ENCODE measurements around the gene EPHA7.
A peak's percentile ranks its signal among the peaks of the same experiment; 100 is the strongest.

EPHA7 gene

DNA sequence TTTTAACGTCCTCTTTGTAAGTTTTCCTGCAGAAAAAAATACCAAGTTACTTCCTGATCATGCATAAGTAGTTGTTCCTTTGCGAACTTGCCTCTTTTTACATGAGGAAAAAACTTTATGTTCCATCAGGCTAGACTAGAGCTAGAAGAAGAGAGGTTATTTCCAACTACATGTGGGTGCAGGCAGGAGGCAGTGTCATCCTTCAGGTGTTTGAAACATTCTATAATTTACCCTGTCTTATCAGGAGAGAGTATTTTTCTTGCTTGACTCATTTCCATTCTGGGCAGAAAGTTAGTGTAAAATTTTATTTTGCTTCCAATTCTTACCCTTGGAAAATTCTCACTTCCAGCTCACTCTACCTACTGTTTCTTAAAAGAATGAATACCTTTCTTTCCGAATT, 28.5 kb upstream of the EPHA7 start:
- Histone ChIP-seq H3K9me3 (ENCODE audit: control insufficient read depth, low read length) (no peaks in the 10 kb centered on the region), H2AFZ (no peak overlapping the region), H3K4me2 (ENCODE audit: low read length) (no peak overlapping the region), H3K79me2 (no peaks in the 10 kb centered on the region), H3K9ac (no peak overlapping the region), H3K27me3 (ENCODE audit: control insufficient read depth, insufficient read depth, low read length) (no peaks in the 10 kb centered on the region), H3K4me1 (no peaks in the 10 kb centered on the region), H3K4me3 (ENCODE audit: low read depth, low read length) (no peak overlapping the region), H3K27ac (no peak overlapping the region), H3K36me3 (ENCODE audit: control insufficient read depth, insufficient read depth, low read length) (no peaks in the 10 kb centered on the region)
- peak; percentile 8 for TF ChIP-seq CTCF (IDR thresholded peaks at IDR 0.05)

GRCh38 chr6:93437491-93437890, 18.1 kb upstream of the EPHA7 start:
- H3K79me2 ChIP-seq, result no peaks in the 10 kb centered on the region
- no peaks in the 10 kb centered on the region for H3K36me3 ChIP-seq (ENCODE audit: control insufficient read depth, insufficient read depth, low read length)
- H3K4me1 ChIP-seq, result no peaks in the 10 kb centered on the region
- H3K4me3 ChIP-seq (ENCODE audit: low read depth, low read length), result no peak overlapping the region
- H3K4me2 ChIP-seq (ENCODE audit: low read length), result no peak overlapping the region
- H3K9ac ChIP-seq, result no peak overlapping the region
- H2AFZ ChIP-seq, result no peak overlapping the region
- no peaks in the 10 kb centered on the region for H3K27me3 ChIP-seq (ENCODE audit: control insufficient read depth, insufficient read depth, low read length)
- no peak overlapping the region for H3K27ac ChIP-seq
- TF ChIP-seq CTCF (IDR thresholded peaks at IDR 0.05), result no peak
- H3K9me3 ChIP-seq (ENCODE audit: control insufficient read depth, low read length), result no peaks in the 10 kb centered on the region

- Histone ChIP-seq H3K36me3 (ENCODE audit: control insufficient read depth, insufficient read depth, low read length) (no peaks in the 10 kb centered on the region), H3K4me2 (ENCODE audit: low read length) (no peak overlapping the region), H3K4me1 (no peaks in the 10 kb centered on the region), H3K79me2 (no peaks in the 10 kb centered on the region), H3K9me3 (ENCODE audit: control insufficient read depth, low read length) (no peaks in the 10 kb centered on the region), H3K4me3 (ENCODE audit: low read depth, low read length) (no peak overlapping the region), H3K9ac (no peak overlapping the region), H3K27me3 (ENCODE audit: control insufficient read depth, insufficient read depth, low read length) (no peaks in the 10 kb centered on the region), H2AFZ (no peak overlapping the region), H3K27ac (no peak overlapping the region)
- no peak for TF ChIP-seq CTCF (IDR thresholded peaks at IDR 0.05)
Measured at GRCh38 chr6:93433592-93433991, 14.2 kb upstream of the EPHA7 start.

DNA sequence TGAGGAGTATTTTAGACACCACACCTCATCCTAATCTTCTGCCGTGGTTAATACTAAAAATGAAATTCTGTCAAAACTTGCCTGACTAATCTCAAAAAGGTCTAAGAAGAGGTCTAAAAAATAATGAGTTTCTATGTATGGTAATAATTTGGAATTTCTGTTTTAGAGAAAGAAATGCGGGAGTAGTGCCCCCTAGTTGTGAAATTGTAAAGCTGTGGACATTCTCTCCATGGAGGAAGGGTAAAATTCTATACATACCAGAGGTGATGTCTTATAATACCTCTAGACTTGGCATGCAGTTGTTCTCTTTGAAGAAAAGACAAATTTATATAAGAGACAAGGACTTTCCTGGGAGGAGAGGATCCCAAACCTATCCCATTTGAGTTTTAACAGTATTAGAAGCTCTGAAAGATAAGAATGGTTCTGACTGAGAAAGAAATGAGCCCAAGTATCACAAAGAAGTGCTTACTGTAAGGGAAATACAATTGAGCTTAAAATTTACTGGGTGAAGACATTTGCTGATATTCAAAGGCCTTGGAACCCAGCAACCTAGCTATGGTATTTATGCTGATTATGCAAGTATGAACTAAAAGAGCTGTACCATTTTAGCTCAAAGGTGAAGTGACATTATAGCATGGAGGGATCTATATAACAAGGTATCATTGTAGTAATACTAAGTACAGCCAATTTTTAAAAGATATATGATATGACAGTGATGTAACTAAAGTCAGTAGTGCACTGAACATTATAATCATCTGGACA, 5.1 kb upstream of the EPHA7 start:
- Histone ChIP-seq H3K4me2 (ENCODE audit: low read length) (no peak overlapping the region), H3K27me3 (ENCODE audit: control insufficient read depth, insufficient read depth, low read length) (no peaks in the 10 kb centered on the region), H2AFZ (peak overlapping the region; percentile 42), H3K4me3 (ENCODE audit: low read depth, low read length) (no peak overlapping the region), H3K27ac (no peak overlapping the region), H3K9me3 (ENCODE audit: control insufficient read depth, low read length) (no peaks in the 10 kb centered on the region), H3K4me1 (peaks cover 8% of the 10 kb centered on the region), H3K79me2 (peaks cover 21% of the 10 kb centered on the region), H3K9ac (no peak overlapping the region), H3K36me3 (ENCODE audit: control insufficient read depth, insufficient read depth, low read length) (no peaks in the 10 kb centered on the region)
- peak; percentile 47 for TF ChIP-seq CTCF (IDR thresholded peaks at IDR 0.05)

GRCh38 chr6:93423542-93423941, 4.2 kb upstream of the EPHA7 start:
- no peaks in the 10 kb centered on the region for H3K27me3 ChIP-seq (ENCODE audit: control insufficient read depth, insufficient read depth, low read length)
- no peak overlapping the region for H3K9ac ChIP-seq
- H3K36me3 ChIP-seq (ENCODE audit: control insufficient read depth, insufficient read depth, low read length), result no peaks in the 10 kb centered on the region
- no peak overlapping the region for H3K4me2 ChIP-seq (ENCODE audit: low read length)
- H3K79me2 ChIP-seq, result peaks cover 29% of the 10 kb centered on the region
- TF ChIP-seq CTCF (IDR thresholded peaks at IDR 0.05), result peak; percentile 78
- H3K27ac ChIP-seq, result no peak overlapping the region
- no peak overlapping the region for H2AFZ ChIP-seq
- H3K4me1 ChIP-seq, result peaks cover 8% of the 10 kb centered on the region
- no peak overlapping the region for H3K4me3 ChIP-seq (ENCODE audit: low read depth, low read length)
- no peaks in the 10 kb centered on the region for H3K9me3 ChIP-seq (ENCODE audit: control insufficient read depth, low read length)

Data from parathyroid adenoma (tissue), 2 donors.